Measurements from ENCODE around the gene LILRB1. TPM values are rescaled to one million over a fixed set of nuclear protein-coding genes. Genes with fewer than 3 reads are reported as not detected.

The LILRB1 gene
- polyA plus RNA-seq, 1 donor from 2014 or later: not detected

- Histone ChIP-seq H3K27ac (ENCODE audit: low read length) (no peak overlapping the region), H4K20me1 (ENCODE audit: insufficient read depth) (no peaks in the 10 kb centered on the region), H3K79me2 (replicated peaks; ENCODE audit: insufficient read depth, low read length) (no peaks in the 10 kb centered on the region), H3K36me3 (ENCODE audit: insufficient read depth, low read length) (no peaks in the 10 kb centered on the region), H3K9me3 (ENCODE audit: low read length) (no peaks in the 10 kb centered on the region), H2AFZ (ENCODE audit: low read depth, low read length) (no peak overlapping the region), H3K9ac (ENCODE audit: low read length) (no peak overlapping the region), H3K4me2 (ENCODE audit: low read length) (no peak overlapping the region), H3F3A (ENCODE audit: insufficient read depth, low read length, poor library complexity, severe bottlenecking) (no peaks in the 10 kb centered on the region), H3K27me3 (ENCODE audit: insufficient read depth, low read depth, low read length) (no peaks in the 10 kb centered on the region), H3K9me2 (ENCODE audit: insufficient read depth, low read length) (no peaks in the 10 kb centered on the region), H3K4me3 (ENCODE audit: low read length) (no peak overlapping the region)
- TF ChIP-seq REST (IDR thresholded peaks at IDR 0.05; ENCODE audit: borderline replicate concordance) (no peak), RAD21 (conservative IDR thresholded peaks at IDR 0.05) (no peak), EZH2 (IDR thresholded peaks at IDR 0.05; ENCODE audit: borderline replicate concordance, insufficient read depth, low read length, poor library complexity, severe bottlenecking) (no peak), TAF1 (IDR thresholded peaks at IDR 0.05; ENCODE audit: low read depth) (no peak), EP300 (conservative IDR thresholded peaks at IDR 0.05; ENCODE audit: poor library complexity, severe bottlenecking) (no peak), CTCF (IDR thresholded peaks at IDR 0.05; ENCODE audit: poor library complexity, severe bottlenecking) (no peak), MXI1 (conservative IDR thresholded peaks at IDR 0.05; ENCODE audit: poor library complexity, severe bottlenecking) (no peak), POLR2AphosphoS5 (IDR thresholded peaks at IDR 0.05) (no peak), SMC3 (conservative IDR thresholded peaks at IDR 0.05; ENCODE audit: poor library complexity) (no peak)
Observed at GRCh38 chr19:54600212-54600611, 30.1 kb upstream of the LILRB1 start.

GRCh38 chr19:54606230-54606629 is 24.1 kb upstream of the LILRB1 start:
- no peaks in the 10 kb centered on the region for H3F3A ChIP-seq (ENCODE audit: insufficient read depth, low read length, poor library complexity, severe bottlenecking)
- H3K4me2 ChIP-seq (ENCODE audit: low read length): no peak overlapping the region
- no peak overlapping the region for H2AFZ ChIP-seq (ENCODE audit: low read depth, low read length)
- no peaks in the 10 kb centered on the region for H3K27me3 ChIP-seq (ENCODE audit: insufficient read depth, low read depth, low read length)
- TF ChIP-seq TAF1 (IDR thresholded peaks at IDR 0.05; ENCODE audit: low read depth) (no peak), EP300 (conservative IDR thresholded peaks at IDR 0.05; ENCODE audit: poor library complexity, severe bottlenecking) (no peak), CTCF (IDR thresholded peaks at IDR 0.05; ENCODE audit: poor library complexity, severe bottlenecking) (no peak), MXI1 (conservative IDR thresholded peaks at IDR 0.05; ENCODE audit: poor library complexity, severe bottlenecking) (no peak), RAD21 (conservative IDR thresholded peaks at IDR 0.05) (no peak), SMC3 (conservative IDR thresholded peaks at IDR 0.05; ENCODE audit: poor library complexity) (no peak)
- no peak overlapping the region for H3K4me3 ChIP-seq (ENCODE audit: low read length)
- no peaks in the 10 kb centered on the region for H3K9me2 ChIP-seq (ENCODE audit: insufficient read depth, low read length)
- H3K9ac ChIP-seq (ENCODE audit: low read length): no peak overlapping the region
- H3K27ac ChIP-seq (ENCODE audit: low read length): no peak overlapping the region
- H3K36me3 ChIP-seq (ENCODE audit: insufficient read depth, low read length): no peaks in the 10 kb centered on the region
- peaks cover 2% of the 10 kb centered on the region for H3K9me3 ChIP-seq (ENCODE audit: low read length)
- no peaks in the 10 kb centered on the region for H3K79me2 ChIP-seq (replicated peaks; ENCODE audit: insufficient read depth, low read length)
- H4K20me1 ChIP-seq (ENCODE audit: insufficient read depth): no peaks in the 10 kb centered on the region

Measured in neural cell (in vitro differentiated cells).